HCT116 (cell line): ENCODE measurements around the gene SLCO2B1. TPM values are rescaled to one million over a fixed set of nuclear protein-coding genes. Genes with fewer than 3 reads are reported as not detected.

ENCODE experiments used
- ATAC-seq: fragments of 200-7000 bp; cut with Tn5 transposase; 2 replicates; pipeline ENCODE4 v1.9.1; 2020; ENCODE audit warnings: mild to moderate bottlenecking, moderate library complexity
- BruUV-seq: library from RNA; stranded (reverse); fragments of 400-500 nt; replicated peaks from 2 replicates; lab custom pipeline; 2021; lab: Mats Ljungman, UMichigan
- CTCF ChIA-PET: fragments of 300-600 bp; sonication (Branson Sonifier 250); formaldehyde crosslinking; loops from one replicate; lab custom pipeline; 2021; ENCODE audit warnings: antibody characterized with exemption; lab: Charles Lee
- POLR2A ChIA-PET: fragments of 300-600, 350-600 bp; sonication (Branson Sonifier 250); formaldehyde crosslinking; loops from one replicate; lab custom pipeline; 2021; ENCODE audit warnings: antibody characterized with exemption; lab: Charles Lee
- RAD21 ChIA-PET, 2 experiments: fragments of 300-600 bp; sonication (Branson Sonifier 250); formaldehyde crosslinking; loops; one replicate each; lab custom pipeline; 2023; ENCODE audit warnings: low total read pairs in 2 of 2; ENCODE audit not compliant: uncharacterized antibody in 2 of 2, unreplicated experiment in 2 of 2, low non-redundant PET in 1 of 2; lab: Charles Lee
- DNase-seq: peaks from one replicate; pipeline ENCODE4 v3.0.0-alpha.2; 2010; ENCODE audit warnings: low read depth, low spot score
- H2AFZ ChIP-seq: fragments of 200-600 bp; shearing (Covaris generic), sonication (generic); 2 replicates; pipeline ENCODE4 v1.6.1; 2017; ENCODE audit warnings: low read depth, mixed run types, mixed read lengths, antibody characterized with exemption, low read length; ENCODE audit not compliant: poor library complexity, severe bottlenecking
- H3K27ac ChIP-seq: 2 replicates; pipeline ENCODE4 v1.5.1; 2012; ENCODE audit warnings: low read depth, low read length
- H3K27me3 ChIP-seq: fragments of 200-600 bp; sonication (generic); 2 replicates; pipeline ENCODE4 v1.6.1; 2016; ENCODE audit warnings: mixed run types, low read length, mixed read lengths; ENCODE audit not compliant: insufficient read depth
- H3K36me3 ChIP-seq, 2 experiments: fragments of 200-500 bp in 1 of 2; fragments of 200-600 bp in 1 of 2; sonication (Bioruptor generic) in 1 of 2; sonication (generic) in 1 of 2; 2 replicates each; pipeline versions ENCODE4 v1.5.1 to v1.6.1; 2014 to 2016; ENCODE audit warnings: low read length in 2 of 2, inconsistent platforms in 1 of 2, mixed read lengths in 1 of 2, mixed run types in 1 of 2; ENCODE audit not compliant: insufficient read depth in 2 of 2, control insufficient read depth in 1 of 2
- H3K4me1 ChIP-seq, 2 experiments: fragments of 200-600 bp in 1 of 2; sonication (generic) in 1 of 2; 2 replicates each; pipeline versions ENCODE4 v1.5.1 to v1.6.1; 2012 to 2017; ENCODE audit warnings: low read length in 2 of 2, inconsistent platforms in 1 of 2, mild to moderate bottlenecking in 1 of 2, mixed read lengths in 1 of 2, mixed run types in 1 of 2, moderate library complexity in 1 of 2; ENCODE audit not compliant: insufficient read depth in 2 of 2, control insufficient read depth in 1 of 2
- H3K4me2 ChIP-seq: fragments of 200-600 bp; sonication (generic); 2 replicates; pipeline ENCODE4 v1.6.1; 2017; ENCODE audit warnings: mixed run types, low read length, mixed read lengths
- H3K4me3 ChIP-seq, 2 experiments: fragments of 200-600 bp in 1 of 2; sonication (generic) in 1 of 2; replicated peaks in 1 of 2; 2 replicates each; pipeline ENCODE4 v1.5.1; 2011 to 2016; ENCODE audit warnings: low read length in 2 of 2, control low read depth in 1 of 2, low read depth in 1 of 2, mild to moderate bottlenecking in 1 of 2, mixed read lengths in 1 of 2, mixed run types in 1 of 2
- H3K79me2 ChIP-seq: fragments of 200-600 bp; sonication (generic); 2 replicates; pipeline ENCODE4 v1.6.1; 2017; ENCODE audit warnings: mild to moderate bottlenecking, mixed run types, low read length, moderate library complexity, mixed read lengths; ENCODE audit not compliant: insufficient read depth
- H3K9ac ChIP-seq: fragments of 200-600 bp; sonication (generic); 2 replicates; pipeline ENCODE4 v1.6.1; 2016; ENCODE audit warnings: low read length, mixed read lengths
- H3K9me2 ChIP-seq: fragments of 200-600 bp; sonication (generic), shearing (Covaris generic); 2 replicates; pipeline ENCODE4 v1.6.1; 2017; ENCODE audit warnings: mixed run types, mild to moderate bottlenecking, moderate library complexity; ENCODE audit not compliant: insufficient read depth
- H3K9me3 ChIP-seq, 2 experiments: fragments of 200-500 bp in 1 of 2; fragments of 200-600 bp in 1 of 2; sonication (Bioruptor generic) in 1 of 2; sonication (generic) in 1 of 2; 2 replicates each; pipeline ENCODE4 v1.6.1; 2014 to 2017; ENCODE audit warnings: low read length in 2 of 2, mixed read lengths in 2 of 2, inconsistent platforms in 1 of 2, low read depth in 1 of 2, mild to moderate bottlenecking in 1 of 2, mixed run types in 1 of 2, moderate library complexity in 1 of 2; ENCODE audit not compliant: control insufficient read depth in 1 of 2, insufficient read depth in 1 of 2
- H4K20me1 ChIP-seq: fragments of 200-600 bp; sonication (generic), shearing (Covaris generic); 2 replicates; pipeline ENCODE4 v1.6.1; 2017; ENCODE audit warnings: mixed run types, mild to moderate bottlenecking, moderate library complexity; ENCODE audit not compliant: insufficient read depth
- ATF3 ChIP-seq: IDR thresholded peaks from 2 replicates; pipeline ENCODE4 v1.6.1; 2012
- CBX3 ChIP-seq: IDR thresholded peaks from 2 replicates; pipeline ENCODE4 v1.6.1; 2012; ENCODE audit warnings: low read depth
- CTCF ChIP-seq, 3 experiments: fragments of 200-600 bp in 1 of 3; sonication (generic) in 1 of 3; IDR thresholded peaks in 2 of 3; conservative IDR thresholded peaks in 1 of 3; 2 replicates each; pipeline ENCODE4 v1.5.1; 2012 to 2017; ENCODE audit warnings: low read depth in 2 of 3, low read length in 2 of 3, antibody characterized with exemption in 1 of 3, borderline replicate concordance in 1 of 3, control low read depth in 1 of 3, mild to moderate bottlenecking in 1 of 3, mixed read lengths in 1 of 3, mixed run types in 1 of 3, moderate library complexity in 1 of 3; ENCODE audit not compliant: insufficient read depth in 1 of 3
- EGR1 ChIP-seq: IDR thresholded peaks from 2 replicates; pipeline ENCODE4 v1.6.1; 2012; ENCODE audit warnings: low read depth
- EZH2 ChIP-seq: fragments of 200-600 bp; sonication (generic); IDR thresholded peaks from 2 replicates; pipeline ENCODE4 v1.6.1; 2017; ENCODE audit warnings: antibody characterized with exemption, mixed run types
- JUND ChIP-seq: IDR thresholded peaks from 2 replicates; pipeline ENCODE4 v1.6.1; 2012
- POLR2A ChIP-seq: IDR thresholded peaks from 2 replicates; pipeline ENCODE4 v1.7.0; 2011; ENCODE audit warnings: borderline replicate concordance; ENCODE audit not compliant: insufficient read depth, insufficient read length; ENCODE audit errors: extremely low read depth
- POLR2AphosphoS5 ChIP-seq: IDR thresholded peaks from 2 replicates; pipeline ENCODE4 v1.6.1; 2011; ENCODE audit warnings: mild to moderate bottlenecking, low read depth, low read length, moderate library complexity
- SIN3A ChIP-seq: IDR thresholded peaks from 2 replicates; pipeline ENCODE4 v1.6.1; 2012; ENCODE audit warnings: low read depth
- SP1 ChIP-seq: IDR thresholded peaks from 2 replicates; pipeline ENCODE4 v1.6.1; 2012; ENCODE audit warnings: low read depth
- SRF ChIP-seq: IDR thresholded peaks from 2 replicates; pipeline ENCODE4 v1.6.1; 2012; ENCODE audit warnings: low read depth
- TCF7L2 ChIP-seq: IDR thresholded peaks from 2 replicates; pipeline ENCODE4 v1.7.0; 2011; ENCODE audit warnings: borderline replicate concordance, inconsistent platforms; ENCODE audit not compliant: insufficient read depth, insufficient read length; ENCODE audit errors: extremely low read depth
- YY1 ChIP-seq: IDR thresholded peaks from 2 replicates; pipeline ENCODE4 v1.6.1; 2011; ENCODE audit warnings: low read length, low read depth, moderate library complexity, mild to moderate bottlenecking; ENCODE audit not compliant: insufficient replicate concordance; ENCODE audit errors: extremely low read depth
- ZBTB33 ChIP-seq: IDR thresholded peaks from 2 replicates; pipeline ENCODE4 v1.6.1; 2011; ENCODE audit warnings: mild to moderate bottlenecking, low read length, moderate library complexity; ENCODE audit not compliant: insufficient replicate concordance; ENCODE audit errors: extremely low read depth
- ZFX ChIP-seq: fragments of 450-650 bp; IDR thresholded peaks from 2 replicates; pipeline ENCODE4 v1.6.1; 2017
- ZNF274 ChIP-seq: fragments of 200-500 bp; sonication (Bioruptor generic); IDR thresholded peaks from 2 replicates; pipeline ENCODE4 v1.6.1; 2014; ENCODE audit warnings: mild to moderate bottlenecking, low read depth, low read length, inconsistent platforms
- intact Hi-C: fragments of 100-400 bp; cut with micrococcal nuclease; formaldehyde crosslinking; loops from 2 replicates; pipeline ENCODE4 v1.10.0; 2022
- total RNA-seq: library from RNA; stranded (reverse); gene quantifications from one replicate; pipeline ENCODE4 v1.2.1, GENCODE V29; 2021; ENCODE audit not compliant: unreplicated experiment
- TF ChIP-seq, protein P1 (sequence below): IDR thresholded peaks from 2 replicates; pipeline ENCODE4 v1.6.1; 2012
- TF ChIP-seq, protein P2 (sequence below): IDR thresholded peaks from 2 replicates; pipeline ENCODE4 v1.6.1; 2012; ENCODE audit warnings: low read depth

Gene SLCO2B1
- total RNA-seq, 1 experiment from 2014 or later = 0.81 TPM

DNA sequence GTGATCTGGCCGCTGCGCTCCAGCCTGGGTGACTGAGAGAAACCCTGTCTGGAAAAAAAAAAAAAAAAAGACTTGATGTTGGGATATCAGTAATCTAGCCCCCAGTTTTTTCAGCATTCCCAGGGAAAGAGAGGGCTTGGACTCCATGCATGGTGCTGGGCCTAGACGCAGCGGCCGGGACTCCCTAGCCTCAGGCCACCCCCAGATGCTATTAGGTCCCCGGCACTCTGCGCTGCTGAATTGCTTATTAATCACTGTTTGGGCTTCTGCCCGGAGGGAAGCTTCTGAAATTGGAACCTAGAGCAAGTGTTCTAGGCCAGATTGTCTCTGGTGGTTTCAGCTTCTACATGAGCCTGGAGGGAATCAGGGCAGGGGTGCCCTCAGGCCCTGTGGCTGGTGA, 39.0 kb downstream of the SLCO2B1 start:
- CTCF ChIA-PET = interaction anchor here (1.8 kb wide), 1 partner anchor 15 kb away, joined by 6 read pairs; no protein-coding TSS in a partner anchor

More for the DNA sequence above, 39.0 kb downstream of the SLCO2B1 start:
- no TSS peak for BruUV-seq
- no peaks in the 10 kb centered on the region for H3K79me2 ChIP-seq
- no peaks in the 10 kb centered on the region for H3K36me3 ChIP-seq
- H3K4me1 ChIP-seq = no peaks in the 10 kb centered on the region
- H3K9me2 ChIP-seq = no peaks in the 10 kb centered on the region
- DNase-seq = no peak
- ATAC-seq = no peak
- intact Hi-C loops = no loop called here
- H3K9me3 ChIP-seq = no peaks in the 10 kb centered on the region
- POLR2A ChIA-PET = no interaction called here
- H3K27ac ChIP-seq = no peak overlapping the region
- RAD21 ChIA-PET = no interaction called here
- H3K9ac ChIP-seq = no peak overlapping the region
- TF ChIP-seq ATF3 (no peak), CTCF (IDR thresholded peaks at IDR 0.05 in 2 of 3, conservative IDR thresholded peaks at IDR 0.05 in 1 of 3; ENCODE audit: borderline replicate concordance in 1 of 3, insufficient read depth in 1 of 3, low read depth in 2 of 3, low read length in 2 of 3) (no peak), EGR1 (no peak), EZH2 (no peak), CBX3 (no peak), ZFX (no peak), TCF7L2 (no peak), SP1 (no peak), JUND (no peak), YY1 (no peak), POLR2AphosphoS5 (no peak), ZNF274 (no peak), POLR2A (no peak), ZBTB33 (no peak), SRF (no peak), SIN3A (no peak)
- TF ChIP-seq, protein P1, sequence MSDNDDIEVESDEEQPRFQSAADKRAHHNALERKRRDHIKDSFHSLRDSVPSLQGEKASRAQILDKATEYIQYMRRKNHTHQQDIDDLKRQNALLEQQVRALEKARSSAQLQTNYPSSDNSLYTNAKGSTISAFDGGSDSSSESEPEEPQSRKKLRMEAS = no peak
- TF ChIP-seq, protein P2, sequence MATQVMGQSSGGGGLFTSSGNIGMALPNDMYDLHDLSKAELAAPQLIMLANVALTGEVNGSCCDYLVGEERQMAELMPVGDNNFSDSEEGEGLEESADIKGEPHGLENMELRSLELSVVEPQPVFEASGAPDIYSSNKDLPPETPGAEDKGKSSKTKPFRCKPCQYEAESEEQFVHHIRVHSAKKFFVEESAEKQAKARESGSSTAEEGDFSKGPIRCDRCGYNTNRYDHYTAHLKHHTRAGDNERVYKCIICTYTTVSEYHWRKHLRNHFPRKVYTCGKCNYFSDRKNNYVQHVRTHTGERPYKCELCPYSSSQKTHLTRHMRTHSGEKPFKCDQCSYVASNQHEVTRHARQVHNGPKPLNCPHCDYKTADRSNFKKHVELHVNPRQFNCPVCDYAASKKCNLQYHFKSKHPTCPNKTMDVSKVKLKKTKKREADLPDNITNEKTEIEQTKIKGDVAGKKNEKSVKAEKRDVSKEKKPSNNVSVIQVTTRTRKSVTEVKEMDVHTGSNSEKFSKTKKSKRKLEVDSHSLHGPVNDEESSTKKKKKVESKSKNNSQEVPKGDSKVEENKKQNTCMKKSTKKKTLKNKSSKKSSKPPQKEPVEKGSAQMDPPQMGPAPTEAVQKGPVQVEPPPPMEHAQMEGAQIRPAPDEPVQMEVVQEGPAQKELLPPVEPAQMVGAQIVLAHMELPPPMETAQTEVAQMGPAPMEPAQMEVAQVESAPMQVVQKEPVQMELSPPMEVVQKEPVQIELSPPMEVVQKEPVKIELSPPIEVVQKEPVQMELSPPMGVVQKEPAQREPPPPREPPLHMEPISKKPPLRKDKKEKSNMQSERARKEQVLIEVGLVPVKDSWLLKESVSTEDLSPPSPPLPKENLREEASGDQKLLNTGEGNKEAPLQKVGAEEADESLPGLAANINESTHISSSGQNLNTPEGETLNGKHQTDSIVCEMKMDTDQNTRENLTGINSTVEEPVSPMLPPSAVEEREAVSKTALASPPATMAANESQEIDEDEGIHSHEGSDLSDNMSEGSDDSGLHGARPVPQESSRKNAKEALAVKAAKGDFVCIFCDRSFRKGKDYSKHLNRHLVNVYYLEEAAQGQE = no peak
- peaks cover 6% of the 10 kb centered on the region; the same call in 1 of the 2 replicates for H3K27me3 ChIP-seq
- H3K4me2 ChIP-seq = no peak overlapping the region
- no peaks in the 10 kb centered on the region for H4K20me1 ChIP-seq
- H3K4me3 ChIP-seq = no peak overlapping the region
- H2AFZ ChIP-seq = no peak overlapping the region
